H9 (cell line): ENCODE results near the gene METTL21C. TPM values are rescaled to one million over a fixed set of nuclear protein-coding genes. Genes with fewer than 3 reads are reported as not detected.

Experiments
- DNase-seq: peaks from one replicate; pipeline ENCODE4 v3.0.0-alpha.2; 2017
- H2AFZ ChIP-seq: one replicate; pipeline ENCODE4 v1.6.1; 2013; ENCODE audit warnings: mild to moderate bottlenecking, low read length, control low read depth, moderate library complexity
- H2AK5ac ChIP-seq: 2 replicates; pipeline ENCODE4 v1.6.1; 2013; ENCODE audit warnings: low read length, control low read depth, mixed read lengths; ENCODE audit not compliant: insufficient read length
- H2BK120ac ChIP-seq: one replicate; pipeline ENCODE4 v1.6.1; 2013; ENCODE audit warnings: low read depth, mild to moderate bottlenecking, low read length, control low read depth, inconsistent platforms; ENCODE audit not compliant: poor library complexity, severe bottlenecking
- H2BK12ac ChIP-seq: 2 replicates; pipeline ENCODE4 v1.6.1; 2013; ENCODE audit warnings: low read length, control low read depth, mixed read lengths, low read depth; ENCODE audit not compliant: insufficient read length
- H2BK15ac ChIP-seq: 2 replicates; pipeline ENCODE4 v1.6.1; 2013; ENCODE audit warnings: low read depth, low read length, control low read depth
- H2BK20ac ChIP-seq: one replicate; pipeline ENCODE4 v1.6.1; 2013; ENCODE audit warnings: low read depth, mild to moderate bottlenecking, low read length, control low read depth, inconsistent platforms; ENCODE audit not compliant: poor library complexity, severe bottlenecking
- H2BK5ac ChIP-seq: 2 replicates; pipeline ENCODE4 v1.6.1; 2013; ENCODE audit warnings: low read length, control low read depth, mixed read lengths; ENCODE audit not compliant: insufficient read length
- H3K14ac ChIP-seq: 2 replicates; pipeline ENCODE4 v1.6.1; 2013; ENCODE audit warnings: low read length, control low read depth; ENCODE audit not compliant: insufficient read depth
- H3K18ac ChIP-seq: 2 replicates; pipeline ENCODE4 v1.6.1; 2013; ENCODE audit warnings: low read depth, mild to moderate bottlenecking, mixed read lengths, low read length, control low read depth; ENCODE audit not compliant: insufficient read length
- H3K23ac ChIP-seq: 2 replicates; pipeline ENCODE4 v1.6.1; 2013; ENCODE audit warnings: low read length, control low read depth, mixed read lengths, low read depth; ENCODE audit not compliant: insufficient read length
- H3K23me2 ChIP-seq: 2 replicates; pipeline ENCODE4 v1.6.1; 2013; ENCODE audit warnings: low read depth, mild to moderate bottlenecking, mixed read lengths, low read length, control low read depth; ENCODE audit not compliant: insufficient read length, poor library complexity, severe bottlenecking
- H3K27ac ChIP-seq: 2 replicates; pipeline ENCODE4 v1.5.1; 2013; ENCODE audit warnings: low read length, control low read depth, mixed read lengths, low read depth; ENCODE audit not compliant: insufficient read length
- H3K27me3 ChIP-seq: 2 replicates; pipeline ENCODE4 v1.6.1; 2013; ENCODE audit warnings: low read length, control low read depth, inconsistent platforms; ENCODE audit not compliant: insufficient read depth
- H3K4ac ChIP-seq: 2 replicates; pipeline ENCODE4 v1.6.1; 2013; ENCODE audit warnings: low read depth, mild to moderate bottlenecking, control low read depth, inconsistent platforms, low read length, moderate library complexity
- H3K4me1 ChIP-seq: 2 replicates; pipeline ENCODE4 v1.6.1; 2013; ENCODE audit warnings: low read length, control low read depth, inconsistent platforms; ENCODE audit not compliant: insufficient read depth
- H3K4me2 ChIP-seq: 2 replicates; pipeline ENCODE4 v1.6.1; 2013; ENCODE audit warnings: low read length, control low read depth, mixed read lengths; ENCODE audit not compliant: insufficient read length, insufficient read depth
- H3K56ac ChIP-seq: 2 replicates; pipeline ENCODE4 v1.6.1; 2013; ENCODE audit warnings: low read depth, mild to moderate bottlenecking, mixed read lengths, low read length, control low read depth; ENCODE audit not compliant: insufficient read length
- H3K79me1 ChIP-seq: 2 replicates; pipeline ENCODE4 v1.6.1; 2013; ENCODE audit warnings: low read depth, mild to moderate bottlenecking, moderate library complexity, low read length, control low read depth, inconsistent platforms; ENCODE audit not compliant: insufficient read depth, poor library complexity, severe bottlenecking
- H3K79me2 ChIP-seq: 2 replicates; pipeline ENCODE4 v1.6.1; 2013; ENCODE audit warnings: low read length, control low read depth, inconsistent platforms; ENCODE audit not compliant: insufficient read depth
- H3K9ac ChIP-seq: 2 replicates; pipeline ENCODE4 v1.6.1; 2013; ENCODE audit warnings: low read length, control low read depth, mixed read lengths; ENCODE audit not compliant: insufficient read length; ENCODE audit errors: extremely low read depth
- H3K9me3 ChIP-seq: one replicate; pipeline ENCODE4 v1.6.1; 2013; ENCODE audit warnings: low read depth, low read length, inconsistent platforms; ENCODE audit not compliant: control insufficient read depth
- H3T11ph ChIP-seq: one replicate; pipeline ENCODE4 v1.6.1; 2013; ENCODE audit warnings: mild to moderate bottlenecking, low read length, control low read depth, inconsistent platforms
- H4K20me1 ChIP-seq: one replicate; pipeline ENCODE4 v1.6.1; 2013; ENCODE audit not compliant: control insufficient read depth, insufficient read length, insufficient read depth
- H4K5ac ChIP-seq: 2 replicates; pipeline ENCODE4 v1.6.1; 2013; ENCODE audit warnings: low read depth, mild to moderate bottlenecking, mixed read lengths, low read length, control low read depth; ENCODE audit not compliant: insufficient read length
- H4K8ac ChIP-seq: replicated peaks from 2 replicates; pipeline ENCODE4 v1.6.1; 2013; ENCODE audit warnings: low read length, control low read depth, mixed read lengths, low read depth; ENCODE audit not compliant: insufficient read length
- H4K91ac ChIP-seq: 2 replicates; pipeline ENCODE4 v1.6.1; 2013; ENCODE audit warnings: low read depth, mild to moderate bottlenecking, moderate library complexity, mixed read lengths, low read length, control low read depth; ENCODE audit not compliant: insufficient read length
- H3K27ac Mint-ChIP-seq, 3 experiments: 2 replicates in 2 of 3; 3 replicates in 1 of 3; pipeline ENCODE4 v1.8.0; 2020 to 2021; ENCODE audit warnings: mixed read lengths in 3 of 3, mild to moderate bottlenecking in 1 of 3, moderate library complexity in 1 of 3
- H3K27me3 Mint-ChIP-seq: 2 replicates; pipeline ENCODE4 v1.8.0; 2021; ENCODE audit warnings: low read depth, mild to moderate bottlenecking, moderate library complexity, mixed read lengths
- H3K36me3 Mint-ChIP-seq, 3 experiments: 2 replicates in 2 of 3; 3 replicates in 1 of 3; pipeline ENCODE4 v1.8.0; 2020 to 2021; ENCODE audit warnings: low read depth in 3 of 3, mixed read lengths in 3 of 3; ENCODE audit not compliant: insufficient read depth in 1 of 3
- H3K4me1 Mint-ChIP-seq, 2 experiments: 2 replicates each; pipeline ENCODE4 v1.8.0; 2020; ENCODE audit warnings: mixed read lengths in 2 of 2
- H3K4me3 Mint-ChIP-seq, 2 experiments: 2 replicates in 1 of 2; 3 replicates in 1 of 2; pipeline ENCODE4 v1.8.0; 2020 to 2021; ENCODE audit warnings: mild to moderate bottlenecking in 2 of 2, mixed read lengths in 2 of 2, moderate library complexity in 1 of 2
- H3K9me3 Mint-ChIP-seq, 2 experiments: 2 replicates in 1 of 2; 3 replicates in 1 of 2; pipeline ENCODE4 v1.8.0; 2020; ENCODE audit warnings: mild to moderate bottlenecking in 2 of 2, mixed read lengths in 2 of 2, moderate library complexity in 1 of 2
- CTCF ChIP-seq: fragments of 200-600 bp; sonication (generic); conservative IDR thresholded peaks from 3 replicates; pipeline ENCODE4 v1.8.0; 2021; ENCODE audit warnings: antibody characterized with exemption, mild to moderate bottlenecking
- WGBS: extraction: QIAGEN DNeasy Blood & Tissue Kit; methylation state at CpG from one replicate; pipeline ENCODE4 v1.1.7; 2013; ENCODE audit warnings: missing lambda C conversion rate, low lambda C conversion rate, mixed read lengths; ENCODE audit not compliant: insufficient read length; ENCODE audit errors: extremely low coverage; 5-methylcytosine and 5-hydroxymethylcytosine counted together
- total RNA-seq: library from RNA; stranded (reverse); gene quantifications from 2 replicates; pipeline ENCODE4 v1.2.1, GENCODE V29; 2021

The METTL21C gene
- total RNA-seq, 1 experiment from 2014 or later = not detected

GRCh38 chr13:102675115-102675514 is 19.7 kb downstream of the METTL21C start:
- Mint-ChIP-seq H3K9me3 (peaks cover 4% of the 10 kb centered on the region in 2 experiments; a peak in 2 of 5 replicates), H3K4me3 (no peak overlapping the region), H3K36me3 (peaks cover 28 to 76% (median 52%) of the 10 kb centered on the region in 3 experiments), H3K4me1 (peaks cover 4 to 5% of the 10 kb centered on the region in 2 experiments; a peak in 3 of 4 replicates), H3K27ac (no peak overlapping the region), H3K27me3 (no peaks in the 10 kb centered on the region)
- no peak overlapping the region for H3K9ac ChIP-seq
- H3K14ac ChIP-seq = no peak overlapping the region
- H2AFZ ChIP-seq = no peak overlapping the region
- no peaks in the 10 kb centered on the region for H3K23me2 ChIP-seq
- TF ChIP-seq CTCF = no peak
- no peak overlapping the region for H2BK120ac ChIP-seq
- no peak overlapping the region for H2BK15ac ChIP-seq
- no peak overlapping the region for H3K27ac ChIP-seq
- H3K4me2 ChIP-seq = no peak overlapping the region
- H2BK12ac ChIP-seq = no peak overlapping the region
- no peaks in the 10 kb centered on the region for H3K79me2 ChIP-seq
- H4K8ac ChIP-seq = no peak overlapping the region
- DNase-seq = no peak
- H3K4me1 ChIP-seq = no peaks in the 10 kb centered on the region
- no peak overlapping the region for H4K91ac ChIP-seq
- H3K27me3 ChIP-seq = no peaks in the 10 kb centered on the region
- H3K79me1 ChIP-seq = no peaks in the 10 kb centered on the region
- H2BK20ac ChIP-seq = no peak overlapping the region
- WGBS = no CpG with 5 or more reads among the region's 3 CpGs
- no peak overlapping the region for H2AK5ac ChIP-seq
- no peaks in the 10 kb centered on the region for H4K20me1 ChIP-seq
- H3T11ph ChIP-seq = no peak overlapping the region
- no peak overlapping the region for H3K56ac ChIP-seq
- H3K18ac ChIP-seq = no peak overlapping the region
- no peaks in the 10 kb centered on the region for H3K9me3 ChIP-seq
- H4K5ac ChIP-seq = no peak overlapping the region
- no peak overlapping the region for H2BK5ac ChIP-seq
- H3K23ac ChIP-seq = no peak overlapping the region
- no peak overlapping the region for H3K4ac ChIP-seq
